H1 (cell line): ENCODE data around the gene SUPT4H1. TPM values are rescaled to one million over a fixed set of nuclear protein-coding genes. Genes with fewer than 3 reads are reported as not detected.

Experiments
- CTCF ChIA-PET: fragments of 300-600 bp; sonication (Branson Sonifier 250); formaldehyde crosslinking; loops from one replicate; lab custom pipeline; 2021; ENCODE audit not compliant: partially characterized antibody; lab: Charles Lee
- POLR2A ChIA-PET: fragments of 300-600 bp; sonication (Branson Sonifier 250); formaldehyde crosslinking; loops from one replicate; lab custom pipeline; 2021; ENCODE audit warnings: inconsistent platforms; ENCODE audit not compliant: partially characterized antibody; lab: Charles Lee
- DNase-seq, 2 experiments: peaks; one replicate each; pipeline versions ENCODE4 v3.0.0 to v3.0.0-alpha.2; 2010 to 2022; ENCODE audit warnings: low spot score in 2 of 2, low read depth in 1 of 2, mixed read lengths in 1 of 2
- FAIRE-seq: peaks from 2 replicates; lab custom pipeline; 2011; peaks lifted over from hg19 to GRCh38; lab: Jason Lieb, UNC
- H2AFZ ChIP-seq: 2 replicates; pipeline ENCODE4 v1.8.1; 2012; ENCODE audit warnings: low read length, inconsistent platforms
- H2AK5ac ChIP-seq: 2 replicates; pipeline ENCODE4 v1.6.1; 2013; ENCODE audit warnings: low read depth, low read length
- H2BK120ac ChIP-seq: replicated peaks from 2 replicates; pipeline ENCODE3; 2013; ENCODE audit warnings: low read depth, low read length, inconsistent platforms
- H2BK12ac ChIP-seq: 2 replicates; pipeline ENCODE4 v1.6.1; 2013; ENCODE audit warnings: low read depth, low read length
- H2BK15ac ChIP-seq: 2 replicates; pipeline ENCODE4 v1.6.1; 2013; ENCODE audit warnings: low read length
- H2BK20ac ChIP-seq: 2 replicates; pipeline ENCODE4 v1.6.1; 2013; ENCODE audit warnings: low read length
- H2BK5ac ChIP-seq: 2 replicates; pipeline ENCODE4 v1.6.1; 2013; ENCODE audit warnings: low read depth, low read length
- H3K14ac ChIP-seq: 2 replicates; pipeline ENCODE4 v1.6.1; 2013; ENCODE audit warnings: inconsistent platforms; ENCODE audit not compliant: insufficient read length
- H3K18ac ChIP-seq: 2 replicates; pipeline ENCODE4 v1.6.1; 2013; ENCODE audit warnings: low read length; ENCODE audit errors: extremely low read depth
- H3K23ac ChIP-seq: 2 replicates; pipeline ENCODE4 v1.6.1; 2013; ENCODE audit warnings: inconsistent platforms; ENCODE audit not compliant: insufficient read length
- H3K23me2 ChIP-seq: 2 replicates; pipeline ENCODE4 v1.6.1; 2013; ENCODE audit warnings: low read depth, low read length
- H3K27ac ChIP-seq: 2 replicates; pipeline ENCODE4 v1.6.1; 2011; ENCODE audit warnings: low read depth, low read length, inconsistent platforms
- H3K27me3 ChIP-seq, 4 experiments: replicated peaks in 1 of 4; 1 replicate in 1 of 4; 2 replicates in 3 of 4; pipeline versions ENCODE4 v1.6.1 to v1.8.1; 2011 to 2013; ENCODE audit warnings: low read length in 3 of 4, mild to moderate bottlenecking in 3 of 4, inconsistent platforms in 2 of 4, mixed read lengths in 2 of 4, moderate library complexity in 1 of 4; ENCODE audit not compliant: control insufficient read depth in 3 of 4, insufficient read depth in 3 of 4; ENCODE audit errors: extremely low read depth in 1 of 4
- H3K36me3 ChIP-seq, 4 experiments: 2 replicates each; pipeline versions ENCODE4 v1.6.1 to v1.8.1; 2011 to 2013; ENCODE audit warnings: mild to moderate bottlenecking in 4 of 4, low read length in 3 of 4, moderate library complexity in 2 of 4, control low read depth in 1 of 4, inconsistent platforms in 1 of 4; ENCODE audit not compliant: insufficient read depth in 4 of 4, control insufficient read depth in 2 of 4
- H3K4ac ChIP-seq: replicated peaks from 2 replicates; pipeline ENCODE3; 2013; ENCODE audit warnings: low read length, low read depth, mixed read lengths, inconsistent platforms; ENCODE audit not compliant: insufficient read length
- H3K4me1 ChIP-seq, 4 experiments: replicated peaks in 1 of 4; 1 replicate in 1 of 4; 2 replicates in 3 of 4; pipeline versions ENCODE4 v1.6.1 to v1.8.1; 2011 to 2013; ENCODE audit warnings: low read length in 3 of 4, inconsistent platforms in 2 of 4, mixed read lengths in 1 of 4; ENCODE audit not compliant: insufficient read depth in 4 of 4, control insufficient read depth in 3 of 4
- H3K4me2 ChIP-seq, 2 experiments: 2 replicates each; pipeline versions ENCODE4 v1.6.1 to v1.8.1; 2011 to 2013; ENCODE audit warnings: low read depth in 2 of 2, low read length in 2 of 2, control low read depth in 1 of 2, inconsistent platforms in 1 of 2, mild to moderate bottlenecking in 1 of 2; ENCODE audit not compliant: insufficient read depth in 1 of 2
- H3K4me3 ChIP-seq, 4 experiments: fragments of 200-600, 300-600 bp in 1 of 4; sonication (generic), shearing (Covaris generic), sonication (Bioruptor Twin) in 1 of 4; 2 replicates each; pipeline versions ENCODE4 v1.5.1 to v1.8.1; 2011 to 2016; ENCODE audit warnings: low read length in 4 of 4, low read depth in 3 of 4, control low read depth in 2 of 4, inconsistent platforms in 2 of 4, mild to moderate bottlenecking in 2 of 4, mixed read lengths in 1 of 4, moderate library complexity in 1 of 4; ENCODE audit not compliant: insufficient read depth in 2 of 4; ENCODE audit errors: extremely low read depth in 1 of 4
- H3K56ac ChIP-seq: replicated peaks from 2 replicates; pipeline ENCODE3; 2013; ENCODE audit warnings: low read depth, mild to moderate bottlenecking, mixed read lengths, low read length, inconsistent platforms; ENCODE audit not compliant: insufficient read length
- H3K79me1 ChIP-seq: 2 replicates; pipeline ENCODE4 v1.6.1; 2013; ENCODE audit warnings: low read depth, low read length, control low read depth
- H3K79me2 ChIP-seq, 2 experiments: 2 replicates each; pipeline versions ENCODE4 v1.6.1 to v1.8.1; 2012 to 2013; ENCODE audit warnings: low read length in 2 of 2, mild to moderate bottlenecking in 2 of 2, inconsistent platforms in 1 of 2; ENCODE audit not compliant: insufficient read depth in 2 of 2, control insufficient read depth in 1 of 2
- H3K9ac ChIP-seq, 4 experiments: replicated peaks in 1 of 4; 1 replicate in 1 of 4; 2 replicates in 3 of 4; pipeline versions ENCODE4 v1.6.1 to v1.8.1; 2011 to 2013; ENCODE audit warnings: low read depth in 3 of 4, low read length in 3 of 4, control low read depth in 2 of 4, mild to moderate bottlenecking in 2 of 4, moderate library complexity in 2 of 4, inconsistent platforms in 1 of 4; ENCODE audit errors: extremely low read depth in 1 of 4
- H3K9me3 ChIP-seq, 2 experiments: 2 replicates each; pipeline versions ENCODE4 v1.6.1 to v1.8.1; 2012 to 2013; ENCODE audit warnings: mild to moderate bottlenecking in 2 of 2, moderate library complexity in 2 of 2, control low read depth in 1 of 2, inconsistent platforms in 1 of 2, low read depth in 1 of 2, low read length in 1 of 2, mixed read lengths in 1 of 2; ENCODE audit not compliant: insufficient read depth in 2 of 2
- H4K20me1 ChIP-seq, 2 experiments: replicated peaks in 1 of 2; 2 replicates each; pipeline versions ENCODE3 to v1.8.1; 2011 to 2013; ENCODE audit warnings: inconsistent platforms in 2 of 2, low read length in 2 of 2, mild to moderate bottlenecking in 1 of 2; ENCODE audit not compliant: insufficient read depth in 2 of 2, control insufficient read depth in 1 of 2
- H4K5ac ChIP-seq: 2 replicates; pipeline ENCODE4 v1.6.1; 2013; ENCODE audit warnings: low read length, low read depth, mixed read lengths, inconsistent platforms; ENCODE audit not compliant: insufficient read length
- H4K8ac ChIP-seq: 2 replicates; pipeline ENCODE4 v1.8.0; 2013; ENCODE audit warnings: mild to moderate bottlenecking, moderate library complexity, low read length, inconsistent platforms; ENCODE audit not compliant: insufficient read depth; ENCODE audit errors: extremely low read depth
- H4K91ac ChIP-seq: replicated peaks from 2 replicates; pipeline ENCODE3; 2013; ENCODE audit warnings: low read length, mixed read lengths, inconsistent platforms; ENCODE audit not compliant: insufficient read length
- ATF2 ChIP-seq: IDR thresholded peaks from 2 replicates; pipeline ENCODE4 v1.6.1; 2012; ENCODE audit warnings: low read length, inconsistent platforms
- CHD1 ChIP-seq: IDR thresholded peaks from 2 replicates; pipeline ENCODE4 v1.6.1; 2012; ENCODE audit warnings: low read depth, low read length, improper control_type of control experiment
- KDM1A ChIP-seq: fragments of 200-600, 300-600 bp; sonication (generic); IDR thresholded peaks from 2 replicates; pipeline ENCODE4 v1.7.1; 2016; ENCODE audit warnings: mild to moderate bottlenecking, low read length, borderline replicate concordance
- SAP30 ChIP-seq: fragments of 300-600 bp; sonication (generic); IDR thresholded peaks from 2 replicates; pipeline ENCODE4 v1.7.1; 2012; ENCODE audit warnings: low read length, moderate library complexity, mild to moderate bottlenecking, inconsistent platforms; ENCODE audit not compliant: insufficient read depth, insufficient replicate concordance
- SIX5 ChIP-seq: IDR thresholded peaks from 2 replicates; pipeline ENCODE4 v1.6.1; 2011; ENCODE audit warnings: mild to moderate bottlenecking, low read depth, low read length
- SP1 ChIP-seq: IDR thresholded peaks from 2 replicates; pipeline ENCODE4 v1.6.1; 2011; ENCODE audit warnings: low read depth, low read length
- WGBS, 2 experiments: shearing (Covaris generic) in 1 of 2; methylation state at CpG; one replicate each; pipeline versions ENCODE4 v1.1.6 to v1.1.7; 2013 to 2015; ENCODE audit warnings: low lambda C conversion rate in 2 of 2, mixed read lengths in 2 of 2, inconsistent platforms in 1 of 2, low coverage in 1 of 2, missing lambda C conversion rate in 1 of 2; ENCODE audit not compliant: insufficient replicate concordance in 2 of 2, insufficient coverage in 1 of 2, insufficient read length in 1 of 2; ENCODE audit errors: extremely low coverage in 1 of 2, missing lambda C conversion rate in 1 of 2; 5-methylcytosine and 5-hydroxymethylcytosine counted together
- polyA plus RNA-seq, 7 experiments: library from polyadenylated mRNA; depleted of rRNA in 3 of 7; stranded (reverse) in 5 of 7; unstranded in 2 of 7; fragments of >200 nt in 5 of 7; fragments of 200-250 nt in 2 of 7; gene quantifications; 1 replicate in 5 of 7; 2 replicates in 1 of 7; 4 replicates in 1 of 7; pipeline versions ENCODE4 v1.2.1 to v1.2.3, GENCODE V29; 2011 to 2013; ENCODE audit warnings: missing spikeins in 2 of 7, mixed read lengths in 2 of 7
- total RNA-seq: library from RNA; stranded (reverse); fragmentation: NEBNext Ultra II Directional; extraction: Animal tissue kit (Norgen Biotek cat#: 25700); gene quantifications from 2 replicates; pipeline ENCODE4 v1.2.1, GENCODE V29; 2021

Gene SUPT4H1
- total and polyA plus RNA-seq, 2 of the 8 experiments (the other 6 are each of a cell fraction or from before 2014, with no cell fraction given), result 112 to 143 TPM

- H2BK12ac ChIP-seq, result no peak overlapping the region
- H3K9me3 ChIP-seq, result no peaks in the 10 kb centered on the region
- no peaks in the 10 kb centered on the region for H3K79me2 ChIP-seq
- no peak overlapping the region for H4K91ac ChIP-seq
- H2BK120ac ChIP-seq, result no peak overlapping the region
- no peak for DNase-seq
- no peaks in the 10 kb centered on the region for H4K20me1 ChIP-seq
- H3K56ac ChIP-seq, result no peak overlapping the region
- H2BK20ac ChIP-seq, result no peak overlapping the region
- no peaks in the 10 kb centered on the region for H3K36me3 ChIP-seq
- no peak overlapping the region for H2BK15ac ChIP-seq
- no peak overlapping the region for H3K4me3 ChIP-seq
- H3K9ac ChIP-seq, result no peak overlapping the region; a peak in 1 of 7 replicates
- H3K4me2 ChIP-seq, result no peak overlapping the region
- H2AFZ ChIP-seq, result no peak overlapping the region
- no peak overlapping the region for H3K23ac ChIP-seq
- H4K8ac ChIP-seq, result no peak overlapping the region
- no peak overlapping the region for H2BK5ac ChIP-seq
- H3K79me1 ChIP-seq, result no peaks in the 10 kb centered on the region
- no peaks in the 10 kb centered on the region for H3K23me2 ChIP-seq
- peaks cover 0 to 1% (median under 1%) of the 10 kb centered on the region in 4 experiments; a peak in 2 of 7 replicates for H3K4me1 ChIP-seq
- WGBS, 2 experiments, result 89% methylated on average over 1 of the region's 1 CpG; no CpG with 5 or more reads in 1 of the 2 experiments
- H3K4ac ChIP-seq, result no peak overlapping the region
- no peak overlapping the region for H3K18ac ChIP-seq
- H3K27ac ChIP-seq, result no peak overlapping the region
- POLR2A ChIA-PET, result interaction anchor here (1.5 kb wide), 1 partner anchor 30 kb away, joined by 7 read pairs; the partner anchor contains the start of gene SUPT4H1
- TF ChIP-seq SP1 (no peak), CHD1 (no peak), ATF2 (no peak), SAP30 (no peak), SIX5 (no peak), KDM1A (no peak)
- TF ChIP-seq, all 59 proteins: peak for 0
- CTCF ChIA-PET, result interaction anchor here (0.8 to 2.1 kb wide), 4 partner anchors 23 to 78 kb away, joined by 3 to 5 read pairs (median 4); partner anchors contain the start of gene RNF43
- no peak overlapping the region for H3K14ac ChIP-seq
- H2AK5ac ChIP-seq, result no peak overlapping the region
- H3K27me3 ChIP-seq, result no peaks in the 10 kb centered on the region
- no peak overlapping the region for H4K5ac ChIP-seq
- FAIRE-seq, result no peak
Measured at GRCh38 chr17:58382872-58383242, 30.9 kb upstream of the SUPT4H1 start.
